ENCODE results near the gene KCND2. TPM values are rescaled to one million over a fixed set of nuclear protein-coding genes. Genes with fewer than 3 reads are reported as not detected.

The KCND2 gene
- total RNA-seq, 1 donor from 2014 or later, result 2.9 TPM

GRCh38 chr7:120307991-120308545 is 35.1 kb downstream of the KCND2 start:
- no peak for DNase-seq (ENCODE audit: low spot score)

- no peak for DNase-seq (ENCODE audit: low spot score)
Measured at GRCh38 chr7:120311028-120311788, 38.2 kb downstream of the KCND2 start.

GRCh38 chr7:120320218-120320961 is 47.4 kb downstream of the KCND2 start:
- DNase-seq (ENCODE audit: low spot score), result no peak

GRCh38 chr7:120327054-120327453 is 54.1 kb downstream of the KCND2 start:
- no peak for DNase-seq (ENCODE audit: low spot score)

- no peak for DNase-seq (ENCODE audit: low spot score)
Measured at GRCh38 chr7:120332433-120332832, 59.5 kb downstream of the KCND2 start.

GRCh38 chr7:120334475-120334874 is 61.5 kb downstream of the KCND2 start:
- no peak for DNase-seq (ENCODE audit: low spot score)

- DNase-seq (ENCODE audit: low spot score), result no peak
Measured at GRCh38 chr7:120337308-120337907, 64.4 kb downstream of the KCND2 start.

GRCh38 chr7:120344276-120344675 is 71.3 kb downstream of the KCND2 start:
- DNase-seq (ENCODE audit: low spot score), result no peak

GRCh38 chr7:120353171-120353570 is 80.2 kb downstream of the KCND2 start:
- DNase-seq (ENCODE audit: low spot score), result no peak

- DNase-seq (ENCODE audit: low spot score), result no peak
Measured at GRCh38 chr7:120360918-120361317, 87.9 kb downstream of the KCND2 start.

- no peak for DNase-seq (ENCODE audit: low spot score)
Measured at GRCh38 chr7:120363414-120363813, 90.4 kb downstream of the KCND2 start.

- no peak for DNase-seq (ENCODE audit: low spot score)
Measured at GRCh38 chr7:120370954-120371353, 98.0 kb downstream of the KCND2 start.

- no peak for DNase-seq (ENCODE audit: low spot score)
Measured at GRCh38 chr7:120373174-120373573, 100.2 kb downstream of the KCND2 start.

- DNase-seq (ENCODE audit: low spot score), result no peak
Measured at GRCh38 chr7:120394595-120394994, 121.6 kb downstream of the KCND2 start.

GRCh38 chr7:120395526-120396019 is 122.6 kb downstream of the KCND2 start:
- DNase-seq (ENCODE audit: low spot score), result no peak

GRCh38 chr7:120398284-120399000 is 125.5 kb downstream of the KCND2 start:
- no peak for DNase-seq (ENCODE audit: low spot score)

- DNase-seq (ENCODE audit: low spot score), result no peak
Measured at GRCh38 chr7:120400806-120401455, 128.0 kb downstream of the KCND2 start.

GRCh38 chr7:120402079-120402767 is 129.2 kb downstream of the KCND2 start:
- no peak for DNase-seq (ENCODE audit: low spot score)

- no peak for DNase-seq (ENCODE audit: low spot score)
Measured at GRCh38 chr7:120402801-120403200, 129.8 kb downstream of the KCND2 start.

GRCh38 chr7:120404042-120404441 is 131.1 kb downstream of the KCND2 start:
- DNase-seq (ENCODE audit: low spot score), result no peak
